ENCODE data around the gene CDK2.

CDK2 gene

DNA sequence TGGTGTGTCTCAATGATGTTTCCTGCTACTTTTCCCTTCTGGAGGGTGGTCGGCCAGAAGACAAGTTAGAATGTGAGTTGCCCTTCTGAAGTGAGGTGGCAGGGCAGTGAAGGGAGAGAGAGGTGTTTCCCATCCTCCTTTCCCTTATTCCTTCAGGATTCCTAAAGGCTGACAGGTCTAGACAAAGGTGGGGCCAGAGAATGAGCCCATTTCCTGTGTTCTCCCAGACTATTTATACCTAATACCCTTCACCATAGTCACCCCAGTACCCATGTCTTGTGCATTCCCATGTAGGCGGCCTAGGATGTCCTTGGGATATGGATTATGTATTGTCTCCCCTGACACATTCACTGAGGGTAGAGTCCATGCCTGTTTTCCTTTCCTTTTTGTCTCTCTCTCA lies 28.6 kb upstream of the CDK2 start:
- no peak for DNase-seq (ENCODE audit: low read depth, low spot score)

DNA sequence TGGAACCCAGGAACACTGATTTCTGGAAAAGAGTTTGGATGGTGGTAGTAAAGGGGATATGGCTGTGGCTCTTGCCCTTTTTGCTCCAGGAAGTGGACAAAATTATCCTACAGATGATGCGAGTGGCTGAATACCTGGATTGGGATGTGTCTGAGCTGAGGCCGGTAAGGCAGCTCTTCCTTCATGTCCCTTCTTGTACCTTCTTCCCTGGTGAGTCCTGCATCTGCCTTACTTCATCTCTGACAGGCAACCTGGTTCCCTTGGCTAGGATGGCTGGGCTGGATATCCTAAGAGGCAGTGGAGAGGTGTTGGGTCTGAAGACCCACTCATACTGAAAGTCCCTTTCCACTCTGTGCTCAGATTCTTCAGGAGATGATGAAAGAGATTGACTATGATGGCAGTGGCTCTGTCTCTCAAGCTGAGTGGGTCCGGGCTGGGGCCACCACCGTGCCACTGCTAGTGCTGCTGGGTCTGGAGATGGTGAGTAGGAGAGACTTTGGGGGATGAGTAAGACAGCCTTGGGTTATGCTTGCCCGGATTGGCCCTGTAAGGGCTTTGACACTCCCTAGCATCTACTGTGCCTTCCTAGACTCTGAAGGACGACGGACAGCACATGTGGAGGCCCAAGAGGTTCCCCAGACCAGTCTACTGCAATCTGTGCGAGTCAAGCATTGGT lies 27.7 kb upstream of the CDK2 start:
- no peak for DNase-seq (ENCODE audit: low read depth, low spot score)

DNA sequence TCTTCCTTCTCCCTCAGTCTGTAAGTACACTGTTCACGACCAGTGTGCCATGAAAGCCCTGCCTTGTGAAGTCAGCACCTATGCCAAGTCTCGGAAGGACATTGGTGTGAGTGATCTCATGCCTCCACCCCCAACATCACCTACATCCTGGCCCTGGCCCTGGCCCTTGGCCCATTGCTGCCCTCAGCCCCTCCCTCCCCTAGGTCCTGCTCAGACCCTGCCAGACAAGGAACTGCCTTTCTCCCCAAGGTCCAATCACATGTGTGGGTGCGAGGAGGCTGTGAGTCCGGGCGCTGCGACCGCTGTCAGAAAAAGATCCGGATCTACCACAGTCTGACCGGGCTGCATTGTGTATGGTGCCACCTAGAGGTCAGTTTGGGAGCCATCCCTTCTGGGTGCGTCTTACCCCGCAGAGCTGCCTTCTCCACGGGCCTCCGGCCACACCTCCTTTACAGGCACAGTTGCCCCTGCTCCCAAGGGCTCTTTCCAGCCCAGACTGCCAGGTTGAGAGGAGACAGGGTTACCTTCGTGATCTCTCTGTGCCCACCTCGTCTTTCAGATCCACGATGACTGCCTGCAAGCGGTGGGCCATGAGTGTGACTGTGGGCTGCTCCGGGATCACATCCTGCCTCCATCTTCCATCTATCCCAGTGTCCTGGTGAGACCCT lies 26.4 kb upstream of the CDK2 start:
- DNase-seq (ENCODE audit: low read depth, low spot score), result peak; percentile 93

DNA sequence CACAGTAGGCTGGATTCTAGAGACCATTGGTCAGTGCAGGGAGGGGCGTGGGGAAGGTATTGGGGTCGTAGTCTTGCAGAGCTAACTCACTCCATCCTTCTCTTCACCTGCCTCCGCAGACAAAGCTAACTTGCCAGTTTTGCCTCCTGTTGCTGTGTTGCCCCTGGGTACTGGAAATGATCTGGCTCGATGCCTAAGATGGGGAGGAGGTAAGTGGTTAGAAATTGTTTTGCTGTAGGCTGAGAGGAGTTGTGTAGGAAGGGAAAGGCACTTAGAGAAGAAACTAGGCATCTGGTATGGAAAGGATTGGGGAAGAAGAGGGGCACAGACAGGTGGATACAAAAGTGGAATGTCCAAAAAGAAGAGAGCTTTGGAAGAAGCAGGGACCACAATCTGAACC lies 24.6 kb upstream of the CDK2 start:
- no peak for DNase-seq (ENCODE audit: low read depth, low spot score)

DNA sequence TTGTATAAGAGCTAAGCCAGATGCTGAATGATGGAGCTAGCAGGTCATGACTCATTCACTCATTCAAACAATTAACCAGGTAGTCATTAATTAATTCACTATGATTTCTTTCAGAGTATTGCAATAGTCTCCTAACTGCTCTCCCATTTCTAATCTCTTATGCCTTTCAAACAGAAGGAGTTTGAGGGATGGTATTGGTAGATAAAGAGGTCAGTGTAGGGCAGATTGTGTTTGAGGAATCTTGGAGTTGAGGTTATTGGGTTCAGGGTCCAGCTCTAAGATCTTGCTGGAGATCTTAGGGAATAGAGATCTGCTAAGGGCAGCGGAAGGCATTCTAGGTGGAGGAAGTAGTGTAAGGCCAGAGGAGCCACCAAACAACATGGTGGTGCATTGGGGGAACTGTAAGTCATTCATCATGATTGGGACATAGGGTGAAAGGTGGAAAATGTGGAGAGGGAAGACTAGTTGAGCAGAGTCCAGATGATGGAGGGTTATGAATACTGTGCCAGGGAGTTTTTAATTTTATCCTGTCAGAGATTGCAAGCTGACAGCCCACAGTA lies 24.0 kb upstream of the CDK2 start:
- DNase-seq (ENCODE audit: low read depth, low spot score), result no peak

DNA sequence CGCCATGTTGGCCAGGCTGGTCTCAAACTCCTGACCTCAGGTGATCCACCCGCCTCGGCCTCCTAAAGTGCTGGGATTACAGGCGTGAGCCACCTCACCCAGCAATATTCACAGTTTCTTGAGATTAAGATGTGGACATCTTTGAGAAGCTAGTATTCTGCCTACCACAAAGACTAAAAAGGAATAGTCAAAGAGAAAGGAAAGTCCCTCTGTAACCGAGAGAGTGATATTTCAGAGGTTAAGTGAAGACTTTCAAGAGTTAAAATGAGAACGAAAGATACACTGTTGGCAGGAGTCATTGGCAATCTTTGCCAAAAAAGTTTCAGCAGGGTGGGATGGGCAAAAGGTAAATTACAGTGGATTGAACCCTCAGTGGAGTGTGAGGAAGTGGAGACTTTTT lies 20.1 kb upstream of the CDK2 start:
- DNase-seq (ENCODE audit: low read depth, low spot score), result no peak

DNA sequence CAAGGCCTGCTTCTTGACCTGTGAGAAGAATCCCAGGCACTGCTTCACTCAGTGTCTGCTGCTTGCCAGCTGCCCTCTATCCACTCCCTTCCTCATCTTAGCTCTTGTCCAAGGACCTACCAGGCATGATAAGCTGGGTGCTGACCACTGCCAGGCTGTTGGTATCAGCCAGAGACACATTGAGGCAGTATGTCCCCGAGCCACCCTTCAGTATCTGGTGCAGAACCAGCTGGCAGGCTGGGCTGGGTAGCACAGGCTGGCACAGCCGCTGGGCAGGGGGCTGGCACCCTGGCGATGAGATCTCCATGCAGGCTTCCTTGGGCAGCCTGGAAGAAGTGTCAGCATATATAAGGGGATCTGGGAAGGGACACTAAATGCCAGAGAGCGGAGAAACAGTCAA lies 11.3 kb upstream of the CDK2 start:
- DNase-seq (ENCODE audit: low read depth, low spot score), result no peak

DNA sequence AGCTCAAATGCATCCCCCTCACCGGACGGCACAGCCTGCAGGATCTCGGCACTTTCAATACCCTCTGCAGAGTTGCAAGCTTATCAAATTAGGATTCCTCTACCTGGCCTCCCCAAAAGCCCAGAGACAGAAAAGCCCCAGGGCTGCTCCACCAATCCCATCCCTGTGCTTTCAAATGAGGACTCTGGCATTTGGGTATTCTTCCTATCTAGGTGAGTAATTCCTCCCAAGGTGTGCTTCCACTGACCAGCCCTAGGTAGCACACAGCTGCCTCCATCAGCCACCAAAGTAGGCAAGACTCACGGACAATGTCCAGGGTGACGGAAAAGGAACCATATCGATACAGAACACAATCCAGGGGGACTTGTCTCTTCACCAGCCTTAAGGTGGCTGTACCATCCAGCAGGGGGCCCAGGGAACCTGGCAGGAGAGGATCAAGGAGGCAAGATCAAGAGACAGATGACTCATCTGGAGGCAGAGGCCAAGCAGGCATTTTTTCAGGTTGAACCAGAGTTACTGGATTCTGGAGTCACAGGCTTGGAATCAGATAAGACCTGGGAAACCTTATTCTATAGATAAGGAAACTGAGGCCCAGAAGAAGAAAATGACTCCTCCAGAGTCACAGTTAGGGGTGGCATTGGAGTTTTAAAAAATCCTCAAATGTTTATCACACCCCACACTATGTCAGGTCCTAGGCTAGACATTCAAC lies 10.7 kb upstream of the CDK2 start:
- peak; percentile 87 for DNase-seq (ENCODE audit: low read depth, low spot score)

DNA sequence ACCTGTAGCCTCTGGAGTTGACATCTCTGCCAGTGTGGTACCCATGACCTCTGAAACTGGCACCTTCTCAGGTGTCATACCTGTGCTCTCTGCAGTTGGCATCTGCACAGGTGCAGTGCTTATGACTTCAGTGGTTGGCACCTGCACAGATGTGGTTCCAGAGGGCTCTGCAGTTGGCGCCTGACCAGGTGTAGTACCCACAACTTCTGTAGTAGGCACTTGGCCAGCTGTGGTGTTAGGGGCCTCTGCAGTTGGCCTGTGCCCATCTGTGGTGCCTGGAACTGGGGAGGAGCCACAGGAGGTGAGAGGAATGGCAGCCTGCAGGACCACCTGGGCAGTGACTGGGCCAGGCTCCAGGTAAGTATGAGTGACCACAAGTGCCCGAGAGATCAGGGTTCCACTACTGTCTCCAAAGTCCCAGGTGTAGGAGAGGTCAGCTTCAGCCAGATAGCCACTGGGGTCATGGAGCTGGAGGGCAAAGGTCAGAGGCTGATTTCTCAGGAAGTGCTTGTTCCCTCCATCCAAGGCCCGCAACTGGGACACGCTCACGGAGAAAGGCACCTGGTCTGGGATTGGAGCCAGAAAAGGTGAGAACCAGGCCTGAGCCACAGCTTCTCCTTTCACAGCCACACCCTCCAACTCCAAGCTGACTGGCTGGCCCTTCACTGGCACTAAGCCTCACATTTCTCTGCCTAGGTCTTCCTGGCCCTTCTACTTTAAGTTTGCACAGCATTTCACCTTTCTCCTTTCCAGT lies 9.3 kb upstream of the CDK2 start:
- DNase-seq (ENCODE audit: low read depth, low spot score), result no peak

DNA sequence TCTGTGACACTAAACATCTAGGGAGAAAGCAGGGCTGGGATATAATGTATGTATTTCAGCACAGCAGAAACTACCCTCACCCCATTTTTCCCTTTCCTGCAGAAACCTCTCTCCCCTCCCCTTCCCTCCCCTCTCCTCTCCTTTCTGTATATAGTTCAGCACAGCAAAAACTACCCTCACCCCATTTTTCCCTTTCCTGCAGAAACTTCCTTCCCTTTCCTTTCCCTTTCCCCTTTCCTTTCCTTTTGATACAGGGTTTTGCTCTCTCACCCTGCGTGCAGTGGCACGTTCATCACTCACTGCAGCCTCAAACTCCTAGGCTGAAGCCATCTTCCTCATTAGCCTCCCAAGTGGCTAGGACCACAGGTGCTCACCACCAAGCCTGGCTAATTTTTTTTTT lies 2.9 kb upstream of the CDK2 start:
- no peak for DNase-seq (ENCODE audit: low read depth, low spot score)

DNA sequence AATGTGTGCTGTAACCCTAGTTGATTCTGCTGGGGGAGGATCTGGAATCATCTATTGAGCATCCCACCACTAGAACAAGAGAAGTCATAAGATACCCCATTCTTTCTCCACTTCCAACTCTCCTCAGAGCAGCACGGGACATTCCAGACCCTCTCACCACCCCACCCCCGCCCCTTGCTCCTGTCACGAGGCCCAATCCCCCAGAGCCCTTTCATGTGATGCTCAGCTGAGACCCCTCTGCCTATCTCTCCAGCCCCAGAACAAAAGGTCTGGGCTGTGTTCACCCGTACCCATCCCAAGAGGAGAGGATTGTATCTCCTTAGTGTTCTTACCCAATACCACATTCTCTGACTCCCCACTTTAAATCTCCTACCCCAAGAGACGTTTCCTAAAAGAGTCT lies 1.4 kb upstream of the CDK2 start:
- no peak for DNase-seq (ENCODE audit: low read depth, low spot score)

DNA sequence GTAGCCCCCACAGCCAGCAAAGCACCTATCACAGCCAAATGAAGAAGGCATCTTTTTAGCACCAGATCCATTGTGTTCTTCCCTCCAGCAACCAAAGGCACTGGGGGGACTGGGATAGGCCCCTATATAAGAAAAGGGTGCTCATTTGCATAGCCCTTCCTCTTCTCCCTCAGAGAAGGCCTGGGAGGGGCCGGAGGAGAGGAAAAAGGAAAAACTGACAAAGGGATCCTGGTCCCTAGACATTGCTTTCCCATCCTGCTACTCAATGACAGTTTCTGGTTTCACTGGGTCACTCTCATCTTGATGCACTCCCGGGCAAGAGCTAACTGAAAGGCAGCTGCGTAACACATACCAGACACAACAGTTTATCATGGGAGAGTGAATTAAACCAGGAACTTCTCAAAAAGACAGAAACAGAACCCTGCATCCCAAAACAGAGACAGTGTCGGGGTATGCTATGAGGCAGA lies 656 bp upstream of the CDK2 start, which contains the start of gene PMEL:
PMEL (minus strand) TSS at position 102 of the 467 bp plus-strand sequence; CDS start at position 71, 31 bp downstream.
- DNase-seq (ENCODE audit: low read depth, low spot score), result no peak

DNA sequence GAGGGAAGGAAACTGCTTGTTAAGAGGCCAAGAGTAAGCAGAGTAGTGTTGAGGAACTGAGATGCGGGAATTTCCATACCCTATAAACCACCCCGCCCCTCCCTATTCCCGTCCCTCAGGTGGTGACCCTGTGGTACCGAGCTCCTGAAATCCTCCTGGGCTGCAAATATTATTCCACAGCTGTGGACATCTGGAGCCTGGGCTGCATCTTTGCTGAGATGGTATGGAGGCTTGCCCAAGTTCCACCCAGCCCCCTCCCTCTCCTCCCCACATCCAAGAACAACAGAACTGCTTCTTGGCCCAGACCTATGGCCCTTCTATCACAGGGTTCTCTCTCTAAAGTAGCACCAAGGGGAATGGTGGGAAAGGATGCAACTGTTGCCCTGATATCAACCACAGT lies 2.7 kb downstream of the CDK2 start:
- DNase-seq (ENCODE audit: low read depth, low spot score), result no peak

DNA sequence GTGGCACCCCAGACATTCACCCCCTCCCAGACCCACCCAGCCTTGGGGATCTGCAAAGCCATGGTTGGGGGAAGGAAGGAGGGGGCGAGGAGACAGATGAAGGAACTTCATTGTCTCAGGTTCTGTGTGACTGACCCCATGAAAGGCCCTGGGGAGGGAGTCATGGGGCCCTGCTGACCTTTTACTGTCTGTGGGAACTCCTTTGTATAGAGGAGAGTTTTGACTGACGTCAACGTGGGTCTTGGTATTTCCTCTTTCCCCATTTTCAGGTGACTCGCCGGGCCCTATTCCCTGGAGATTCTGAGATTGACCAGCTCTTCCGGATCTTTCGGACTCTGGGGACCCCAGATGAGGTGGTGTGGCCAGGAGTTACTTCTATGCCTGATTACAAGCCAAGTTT lies 4.1 kb downstream of the CDK2 start:
- DNase-seq (ENCODE audit: low read depth, low spot score), result no peak

DNA sequence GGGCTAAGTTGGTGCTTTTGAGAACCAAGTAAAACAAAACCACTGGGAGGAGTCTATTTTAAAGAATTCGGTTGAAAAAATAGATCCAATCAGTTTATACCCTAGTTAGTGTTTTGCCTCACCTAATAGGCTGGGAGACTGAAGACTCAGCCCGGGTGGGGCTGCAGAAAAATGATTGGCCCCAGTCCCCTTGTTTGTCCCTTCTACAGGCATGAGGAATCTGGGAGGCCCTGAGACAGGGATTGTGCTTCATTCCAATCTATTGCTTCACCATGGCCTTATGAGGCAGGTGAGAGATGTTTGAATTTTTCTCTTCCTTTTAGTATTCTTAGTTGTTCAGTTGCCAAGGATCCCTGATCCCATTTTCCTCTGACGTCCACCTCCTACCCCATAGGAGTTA lies 5.4 kb downstream of the CDK2 start:
- peak; percentile 30 for DNase-seq (ENCODE audit: low read depth, low spot score)

DNA sequence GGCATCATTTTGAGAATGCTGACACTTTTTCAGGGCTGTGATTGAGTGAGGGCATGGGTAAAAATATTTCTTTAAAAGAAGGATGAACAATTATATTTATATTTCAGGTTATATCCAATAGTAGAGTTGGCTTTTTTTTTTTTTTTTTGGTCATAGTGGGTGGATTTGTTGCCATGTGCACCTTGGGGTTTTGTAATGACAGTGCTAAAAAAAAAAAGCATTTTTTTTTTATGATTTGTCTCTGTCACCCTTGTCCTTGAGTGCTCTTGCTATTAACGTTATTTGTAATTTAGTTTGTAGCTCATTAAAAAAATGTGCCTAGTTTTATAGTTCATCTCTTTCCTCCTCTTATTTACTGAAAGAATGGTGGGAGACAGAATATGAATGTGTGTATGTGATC lies 5.8 kb downstream of the CDK2 start:
- no peak for DNase-seq (ENCODE audit: low read depth, low spot score)

DNA sequence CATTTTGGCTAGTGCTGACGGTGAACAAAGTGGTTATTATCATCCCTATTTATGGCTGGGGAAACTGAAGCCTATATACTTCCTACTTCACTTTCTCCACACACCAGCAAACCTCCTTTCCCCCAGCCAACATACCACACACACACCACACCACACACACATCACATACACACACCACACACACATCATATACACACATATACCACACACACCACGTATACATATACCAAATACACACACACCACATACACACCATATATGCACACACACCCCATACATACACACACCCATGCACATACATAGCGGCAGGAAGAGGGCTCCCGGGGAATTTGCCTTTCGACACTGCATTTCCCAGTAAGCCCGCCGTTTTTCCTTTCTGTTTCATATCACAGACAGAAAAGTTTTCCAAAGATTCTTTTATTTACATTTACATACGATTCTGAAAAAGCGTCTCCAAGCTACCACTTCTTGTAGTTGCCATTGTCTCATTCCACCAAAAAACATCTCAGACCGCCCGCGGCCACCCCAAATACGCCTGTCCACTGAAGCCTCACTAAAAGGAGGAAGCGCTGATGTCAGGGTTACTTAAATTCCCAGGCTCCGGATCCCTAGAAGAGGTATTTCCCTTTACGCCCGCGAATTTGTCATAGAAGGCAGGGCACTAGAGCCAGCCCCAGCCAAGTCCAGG lies 6.4 kb downstream of the CDK2 start:
- DNase-seq (ENCODE audit: low read depth, low spot score), result no peak

DNA sequence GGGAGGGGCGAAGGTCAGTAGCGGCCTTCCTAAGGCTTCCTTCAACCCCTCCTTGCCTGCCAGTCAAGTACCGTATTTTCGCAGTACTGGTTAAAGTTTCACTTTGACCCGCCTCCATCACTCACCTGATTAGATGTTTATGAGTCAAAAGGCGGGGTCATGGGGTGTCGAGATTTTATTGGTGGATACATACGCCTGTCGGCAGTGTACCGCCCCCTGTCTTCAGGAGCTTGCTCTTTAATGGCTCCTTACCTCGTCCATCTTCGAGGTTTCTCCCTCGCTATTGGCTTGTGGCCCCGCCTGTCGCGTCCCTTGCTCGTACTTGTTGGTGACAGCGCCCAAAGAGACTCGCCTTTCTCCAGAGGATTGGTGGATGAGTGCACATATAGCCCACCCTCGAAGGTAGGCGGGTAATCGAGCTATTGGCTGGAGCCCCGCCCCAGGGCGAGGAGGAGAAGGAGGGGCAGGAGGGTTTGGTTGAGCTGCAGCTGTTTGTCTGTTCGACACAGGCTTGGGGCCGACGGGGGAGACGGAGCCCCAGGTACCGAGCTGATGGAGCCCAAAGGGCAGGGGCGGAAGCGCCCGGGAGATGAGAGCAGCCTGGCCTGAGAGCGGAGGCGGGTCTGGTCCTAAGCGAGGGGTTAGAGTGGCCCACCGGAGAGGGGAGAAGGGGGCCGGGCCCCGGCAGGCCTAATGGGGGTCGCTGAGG lies 7.1 kb downstream of the CDK2 start, which contains the start of gene RAB5B:
RAB5B (plus strand) TSS at position 480 of the 709 bp plus-strand sequence. CDS start 12,883 bp downstream, outside the sequence.
- DNase-seq (ENCODE audit: low read depth, low spot score), result peak; percentile 100

DNA sequence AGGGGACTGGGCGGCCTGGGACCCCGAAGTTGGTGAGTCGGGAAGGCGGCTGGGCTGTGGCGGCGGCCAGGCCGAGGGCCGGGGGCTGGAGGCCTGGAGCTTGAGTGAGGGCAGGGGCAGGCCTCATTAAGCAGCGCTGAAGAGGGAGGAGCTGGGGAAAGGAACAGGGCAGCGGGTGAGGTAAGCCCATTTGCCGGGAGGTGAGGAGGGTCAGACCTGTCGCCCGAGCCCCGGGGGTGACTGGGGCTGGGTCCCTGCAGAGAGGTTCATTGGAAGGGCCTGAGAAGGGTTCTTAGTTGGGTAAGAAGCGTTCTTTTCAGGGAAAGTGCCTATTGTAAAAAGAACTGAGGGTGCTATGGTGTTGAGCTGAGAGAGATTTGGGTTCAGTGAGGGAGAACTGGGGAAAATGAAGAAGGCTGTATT lies 7.7 kb downstream of the CDK2 start:
- DNase-seq (ENCODE audit: low read depth, low spot score), result peak; percentile 80

DNA sequence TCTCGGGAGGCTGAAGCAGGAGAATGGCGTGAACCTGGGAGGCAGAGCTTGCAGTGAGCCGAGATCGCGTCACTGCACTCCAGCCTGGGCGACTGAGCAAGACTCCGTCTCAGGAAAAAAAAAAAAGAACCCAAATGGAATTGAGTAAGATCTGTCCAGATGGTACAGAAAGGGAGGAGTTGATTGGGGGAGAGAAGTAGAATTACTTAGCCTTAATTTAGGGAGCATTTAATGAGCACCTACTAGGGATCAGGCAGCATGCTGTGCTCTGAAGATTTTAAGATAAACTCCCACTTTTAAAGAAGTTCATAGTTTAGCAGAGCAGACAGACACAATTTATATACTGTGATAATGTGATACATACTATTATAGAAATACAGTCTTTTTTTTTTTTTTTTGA lies 11.8 kb downstream of the CDK2 start:
- no peak for DNase-seq (ENCODE audit: low read depth, low spot score)
